DMS79 (cell line): ENCODE data around the gene FCRLA.
"Not testable (repeated sequence)": the region's sequence is repeated elsewhere in the genome, so short reads cannot be mapped to it uniquely, and the experiment has no call there.

Experiments used
- DNase-seq: peaks from one replicate; lab custom pipeline; 2025; lab: John Stamatoyannopoulos, UW

The FCRLA gene

DNA sequence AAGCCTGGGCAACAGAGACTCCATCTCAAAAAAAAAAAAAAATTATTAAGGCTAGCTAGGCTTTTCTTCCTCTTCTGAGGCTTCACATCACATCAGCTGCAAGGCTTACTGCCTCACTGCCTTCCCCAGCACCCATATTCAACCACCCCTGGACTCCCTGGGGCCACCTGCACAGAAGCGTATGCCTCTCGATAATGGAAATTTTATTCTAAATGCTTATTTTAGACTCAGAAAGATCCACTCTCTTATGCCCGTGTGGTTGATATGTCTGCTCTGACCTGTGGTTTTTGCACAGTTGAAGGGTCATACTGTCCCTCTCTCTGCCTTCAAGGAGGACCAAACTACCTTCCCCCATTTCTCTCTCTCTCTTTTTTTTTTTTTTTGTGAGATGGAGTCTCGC is 1.5 kb upstream of the FCRLA start:
- DNase-seq, result no peak

DNA sequence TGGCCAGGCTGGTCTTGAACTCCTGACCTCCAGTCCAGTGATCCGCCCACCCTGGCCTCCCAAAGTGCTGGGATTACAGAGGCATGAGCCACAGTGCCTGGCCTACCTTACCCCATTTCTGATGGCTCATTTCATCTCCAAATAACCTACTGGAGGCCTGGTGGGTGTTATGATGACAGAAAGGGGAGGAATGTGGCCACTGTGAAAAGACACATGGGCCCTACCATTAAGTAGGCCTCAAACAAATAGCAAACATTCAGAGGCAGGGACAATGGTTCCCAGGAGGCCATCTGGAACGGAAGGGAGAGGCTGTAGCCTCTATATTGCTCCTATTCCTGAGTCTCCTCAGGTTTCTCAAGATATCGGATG is 932 bp upstream of the FCRLA start:
- DNase-seq, result no peak

DNA sequence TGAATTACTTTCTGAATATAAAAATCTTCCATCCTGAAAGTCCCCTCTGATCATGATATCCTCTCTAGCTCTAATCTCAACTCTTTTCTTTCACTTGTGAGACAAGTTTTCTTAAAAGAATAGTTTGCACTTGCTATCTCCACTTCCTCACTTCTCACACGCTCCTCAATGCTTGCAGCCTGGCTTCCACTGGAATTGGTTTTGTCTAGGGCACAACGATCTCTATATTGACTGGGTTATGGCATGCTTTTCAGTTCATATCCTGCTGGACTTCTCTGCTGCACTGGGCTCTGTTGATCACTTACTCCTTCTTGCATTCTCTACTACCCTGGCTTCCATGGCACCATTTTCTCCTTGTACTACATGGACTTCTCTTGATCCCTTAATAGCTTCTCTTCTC is 474 bp downstream of the FCRLA start:
- DNase-seq, result no peak

GRCh38 chr1:161709373-161709772 is 2.3 kb downstream of the FCRLA start:
- no peak for DNase-seq

- no peak for DNase-seq
Measured at GRCh38 chr1:161710560-161710959, 3.5 kb downstream of the FCRLA start.

DNA sequence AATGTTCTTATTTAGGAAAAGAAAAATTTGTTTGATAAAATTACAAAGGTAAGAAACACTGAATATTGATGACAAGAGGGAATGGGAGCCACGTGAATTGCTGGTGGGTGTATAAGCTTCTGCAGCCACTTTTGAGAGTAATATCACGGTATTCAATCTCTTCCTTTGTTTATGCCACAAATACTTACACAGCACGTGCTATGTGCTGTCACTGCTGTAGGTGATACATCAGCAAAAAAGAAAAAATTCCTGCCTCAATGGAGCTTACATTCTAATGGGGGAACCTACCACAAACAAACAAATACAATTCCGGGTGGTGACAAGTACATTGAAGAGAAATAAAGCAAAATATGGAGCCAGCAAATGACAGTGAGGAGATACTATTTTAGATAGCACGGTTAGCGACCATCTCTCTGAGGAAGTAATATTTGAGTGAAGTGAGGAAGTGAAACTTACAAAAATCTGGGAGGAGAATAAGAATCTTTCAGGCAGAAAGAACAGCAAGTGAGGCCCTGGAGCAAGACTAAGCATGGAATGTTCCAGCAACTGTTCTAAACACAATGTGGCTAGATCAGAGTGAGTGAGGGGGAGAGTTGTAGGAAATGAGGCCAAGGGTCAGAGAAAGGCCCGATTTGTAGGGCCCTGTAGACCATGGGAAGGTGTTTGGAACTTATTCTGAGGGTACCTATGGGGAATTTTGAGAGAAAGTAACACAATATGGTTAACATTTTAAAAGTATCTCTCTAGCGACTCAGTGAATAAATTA is 11.7 kb downstream of the FCRLA start:
- DNase-seq, result no peak

DNA sequence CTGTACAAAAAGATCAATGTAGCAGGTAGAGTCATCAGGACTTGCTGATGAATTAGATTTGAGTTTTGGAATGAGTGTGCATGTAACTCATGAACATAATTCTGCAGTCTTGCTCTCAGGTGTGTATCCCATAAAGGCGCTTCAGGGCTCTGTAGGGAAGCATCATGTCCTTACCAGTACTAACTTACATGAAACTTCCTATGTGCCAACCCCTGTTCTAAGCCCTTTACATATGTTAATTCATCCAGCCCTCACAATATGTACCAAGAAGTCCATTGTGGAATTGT is 12.2 kb downstream of the FCRLA start:
- no peak for DNase-seq

DNA sequence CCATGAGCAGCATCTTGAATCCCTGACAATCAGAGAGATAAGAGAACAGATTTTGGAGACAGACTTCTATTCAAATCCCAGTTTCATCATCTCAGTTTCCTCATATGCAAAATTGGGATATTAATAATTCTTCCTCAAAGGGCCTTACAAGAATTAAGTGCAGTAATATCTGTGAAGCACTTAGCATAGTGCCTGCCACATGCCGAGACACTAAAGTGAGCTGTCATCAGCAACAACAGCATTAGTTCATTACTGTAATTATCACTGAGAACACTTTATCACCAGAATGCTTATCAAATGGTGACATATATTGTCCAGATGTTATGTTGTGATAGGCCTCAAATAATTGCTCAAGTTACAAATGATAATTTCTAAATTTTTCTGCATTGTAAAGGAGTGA is 13.4 kb downstream of the FCRLA start:
- no peak for DNase-seq

DNA sequence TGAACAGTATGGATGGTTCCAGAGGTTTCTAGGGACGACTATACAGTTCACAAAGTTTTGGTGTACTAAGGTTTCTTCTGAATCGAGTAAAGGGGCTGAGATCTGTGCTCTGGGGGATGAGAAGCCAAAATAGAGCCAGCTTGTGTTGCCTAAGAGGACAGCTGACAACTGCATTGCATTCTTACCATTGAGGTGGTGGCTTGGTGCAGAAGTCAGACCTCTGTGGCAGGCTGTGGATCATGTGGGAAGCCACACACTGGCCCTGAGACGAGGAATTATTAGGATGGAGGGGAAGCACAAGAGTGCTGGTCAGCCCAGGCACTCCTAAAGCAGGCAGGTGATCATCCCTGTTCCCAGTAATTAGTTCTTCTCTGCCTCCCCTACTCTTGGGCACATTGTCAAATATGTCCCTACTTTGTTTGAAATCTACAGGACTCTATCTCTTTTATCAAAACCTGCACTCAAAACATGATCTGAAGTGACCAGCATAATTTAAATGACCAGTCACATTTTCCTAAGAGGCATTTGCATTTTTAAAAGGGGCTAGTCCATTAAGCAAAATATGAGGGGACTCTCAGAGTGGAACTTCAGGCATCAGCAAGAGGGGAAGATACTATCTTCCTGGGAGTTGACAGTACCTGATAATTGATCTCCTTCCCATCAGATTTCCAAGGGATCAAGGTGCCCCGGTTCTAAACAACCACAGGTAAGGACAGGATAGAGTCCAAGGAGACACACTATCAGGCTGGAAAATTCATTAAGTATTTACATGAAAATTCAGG is 14.1 kb downstream of the FCRLA start, which contains the start of gene FCRLB:
TSS of gene FCRLB (plus strand) at position 589 of the 782 bp plus-strand sequence. CDS start 1,129 bp downstream, outside the sequence.
- DNase-seq, result no peak

GRCh38 chr1:161721738-161722343 is 14.8 kb downstream of the FCRLA start:
- no peak for DNase-seq

- DNase-seq, result no peak
Measured at GRCh38 chr1:161722406-161722805, 15.4 kb downstream of the FCRLA start.

DNA sequence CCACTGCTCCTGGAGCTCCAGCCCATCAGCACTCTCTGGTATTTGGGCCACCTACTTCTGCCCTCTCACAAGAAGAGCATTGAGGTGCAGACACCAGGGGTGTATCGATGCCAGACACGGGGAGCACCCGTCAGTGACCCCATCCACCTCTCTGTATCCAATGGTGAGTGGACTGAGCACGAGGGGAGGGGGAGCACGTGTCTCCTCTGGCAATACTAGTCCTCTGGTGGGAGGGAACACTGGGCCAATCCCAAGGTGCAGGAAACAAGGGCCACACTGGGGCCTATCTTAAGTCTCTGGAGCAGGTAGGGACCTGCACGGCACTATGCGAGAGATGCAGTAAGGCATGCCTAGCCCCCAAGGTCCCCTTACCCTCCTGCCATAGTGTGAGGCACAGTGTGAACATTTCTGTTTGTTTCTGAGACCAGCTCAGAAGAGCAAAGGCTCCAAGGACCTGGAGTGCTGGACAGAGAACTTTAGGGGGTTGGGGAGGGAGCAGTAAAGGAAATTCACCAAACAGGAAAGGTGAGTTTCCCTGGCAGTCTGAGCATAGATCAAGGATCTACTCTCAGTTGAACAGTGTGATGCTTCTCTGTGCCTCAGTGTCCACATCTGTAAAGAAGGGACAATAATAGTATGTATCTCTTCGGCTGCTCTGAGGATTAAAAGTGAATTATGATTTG is 16.6 kb downstream of the FCRLA start:
- no peak for DNase-seq

- DNase-seq, result not testable (repeated sequence)
Measured at GRCh38 chr1:161725258-161725907, 18.4 kb downstream of the FCRLA start.

- DNase-seq, result peak; percentile 13
Measured at GRCh38 chr1:161725908-161726472, 19.0 kb downstream of the FCRLA start.

DNA sequence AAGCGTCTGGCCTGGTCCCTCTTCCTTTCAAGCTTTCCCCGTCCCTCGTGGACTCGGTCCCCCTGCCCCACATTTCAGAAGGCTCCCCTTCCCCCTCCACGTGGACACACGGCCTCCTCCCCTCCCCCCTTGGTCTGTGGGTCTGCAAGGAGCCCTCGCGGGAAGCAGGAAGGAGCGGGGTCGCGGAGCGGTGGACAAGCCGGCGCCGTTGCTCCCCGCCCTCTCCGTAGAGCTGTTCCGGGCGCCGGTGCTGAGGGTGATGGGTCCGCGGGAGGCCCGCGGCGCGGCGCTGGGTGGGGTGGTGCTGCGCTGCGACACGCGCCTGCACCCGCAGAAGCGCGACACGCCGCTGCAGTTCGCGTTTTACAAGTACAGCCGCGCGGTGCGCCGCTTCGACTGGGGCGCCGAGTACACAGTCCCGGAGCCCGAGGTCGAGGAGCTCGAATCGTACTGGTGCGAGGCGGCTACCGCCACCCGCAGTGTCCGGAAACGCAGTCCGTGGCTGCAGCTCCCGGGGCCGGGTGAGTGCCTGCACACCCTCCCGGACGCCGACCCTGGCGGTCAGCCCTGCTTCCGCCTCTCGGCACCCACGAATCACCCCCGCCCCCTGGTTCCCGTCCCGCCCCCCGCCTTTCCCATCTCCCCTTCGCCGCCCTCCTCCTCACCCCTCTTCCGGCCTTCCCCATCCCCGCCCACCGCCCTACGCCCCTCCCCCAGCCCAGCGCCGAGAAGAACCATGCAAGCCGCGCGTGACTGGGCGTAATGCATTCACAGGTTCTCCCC is 19.6 kb downstream of the FCRLA start:
- DNase-seq, result no peak

DNA sequence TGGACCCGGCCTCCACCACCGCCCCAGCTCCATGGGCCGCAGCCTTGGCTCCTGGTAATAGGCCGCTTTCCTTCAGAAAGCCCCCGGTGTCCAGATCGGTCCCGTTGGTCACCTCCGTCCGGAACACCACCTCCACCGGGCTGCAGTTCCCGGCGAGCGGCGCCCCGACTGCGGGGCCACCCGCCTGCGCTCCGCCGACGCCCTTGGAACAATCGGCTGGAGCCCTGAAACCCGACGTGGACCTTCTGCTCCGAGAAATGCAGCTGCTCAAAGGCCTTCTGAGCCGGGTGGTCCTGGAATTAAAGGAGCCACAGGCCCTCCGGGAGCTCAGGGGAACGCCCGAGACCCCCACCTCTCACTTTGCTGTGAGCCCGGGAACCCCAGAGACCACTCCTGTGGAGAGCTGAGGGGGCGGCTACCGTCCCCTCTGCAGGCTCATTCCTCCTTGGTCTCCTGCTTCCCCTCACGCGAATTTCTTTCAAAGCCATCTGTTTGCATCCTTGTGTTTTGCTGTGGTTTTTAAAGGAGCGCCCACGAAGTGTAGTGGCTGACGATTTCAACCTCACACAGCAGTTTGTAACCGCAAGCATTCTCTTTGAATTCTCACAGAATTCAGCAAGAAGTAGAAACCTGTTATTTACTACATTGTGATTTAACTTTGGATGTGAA is 20.4 kb downstream of the FCRLA start:
- peak; percentile 14 for DNase-seq

GRCh38 chr1:161728376-161729226 is 21.6 kb downstream of the FCRLA start:
- DNase-seq, result no peak

DNA sequence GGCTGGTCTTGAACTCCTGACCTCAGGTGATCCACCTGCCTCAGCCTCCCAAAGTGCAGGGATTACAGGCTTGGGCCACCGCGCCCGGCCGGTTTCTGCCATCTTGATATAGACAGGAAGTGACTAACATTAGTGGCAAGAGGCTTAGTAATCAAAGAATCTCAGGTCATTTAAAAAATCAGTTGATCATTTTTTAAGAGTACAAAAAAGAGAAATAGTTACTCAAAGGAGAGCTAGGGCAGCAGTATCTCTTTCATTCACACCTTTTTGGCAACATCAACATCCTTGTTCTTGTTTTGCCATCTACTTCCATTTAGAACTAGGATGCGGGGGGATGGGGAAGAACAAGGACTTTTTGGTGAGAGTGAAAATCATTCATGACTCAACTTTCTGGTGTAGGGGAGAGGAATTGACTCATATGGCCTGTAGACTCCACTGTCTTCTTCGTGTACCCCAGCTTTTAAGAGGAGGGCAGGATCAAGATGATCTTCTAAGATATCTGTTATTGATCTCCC is 23.1 kb downstream of the FCRLA start:
- no peak for DNase-seq

- DNase-seq, result no peak
Measured at GRCh38 chr1:161731241-161731640, 24.2 kb downstream of the FCRLA start.
